Raji (cell line): ENCODE data around the gene VWA7.

Experiments used
- POLR2A ChIP-seq: IDR thresholded peaks from 2 replicates; pipeline ENCODE4 v1.6.1; 2011; ENCODE audit warnings: low read depth, low read length, control low read depth; ENCODE audit not compliant: insufficient read depth

Gene VWA7

DNA sequence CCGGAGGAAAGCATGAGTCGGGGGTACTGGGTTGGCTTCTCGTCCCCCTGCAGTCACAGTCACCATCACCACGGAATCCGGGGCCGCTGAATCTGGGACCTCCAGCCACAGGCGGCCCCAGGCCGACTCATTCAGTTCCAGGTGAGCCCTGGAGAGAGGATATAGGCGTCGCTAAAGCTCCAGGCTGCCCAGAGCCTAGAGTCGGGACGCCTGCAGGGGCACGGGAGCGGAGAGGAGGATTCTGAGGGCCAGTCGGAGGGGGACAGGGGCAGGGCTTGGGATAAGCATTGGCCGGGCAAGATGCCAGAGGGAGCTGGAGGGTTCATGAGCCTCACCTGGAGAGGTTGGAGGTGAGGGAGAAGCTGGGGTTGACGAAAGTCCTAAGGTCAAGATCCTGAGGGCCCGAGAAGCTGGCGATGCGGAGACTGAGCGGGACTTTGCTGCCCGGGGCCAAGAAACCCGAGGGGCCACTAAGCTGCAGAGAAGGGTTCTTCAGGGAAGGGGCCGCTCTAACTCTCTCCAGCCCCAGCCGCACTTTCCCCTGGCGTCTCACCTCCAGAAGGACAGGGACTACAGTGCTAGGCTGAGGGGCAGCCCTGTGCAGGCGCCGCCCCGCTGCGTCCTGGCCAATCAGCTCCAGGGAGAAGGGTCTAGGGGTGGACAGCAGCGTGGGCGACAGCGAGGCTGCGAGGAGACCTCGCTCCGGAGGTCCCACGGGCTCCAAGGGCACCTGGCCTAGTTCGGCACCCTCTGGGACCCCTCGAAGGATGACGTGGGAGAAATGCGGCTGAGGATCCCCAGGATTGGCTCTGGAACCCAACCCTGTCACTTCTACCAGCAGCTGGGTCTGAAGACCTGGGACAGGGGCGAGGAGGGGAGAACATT lies 11.0 kb downstream of the VWA7 start:
- TF ChIP-seq POLR2A: no peak

DNA sequence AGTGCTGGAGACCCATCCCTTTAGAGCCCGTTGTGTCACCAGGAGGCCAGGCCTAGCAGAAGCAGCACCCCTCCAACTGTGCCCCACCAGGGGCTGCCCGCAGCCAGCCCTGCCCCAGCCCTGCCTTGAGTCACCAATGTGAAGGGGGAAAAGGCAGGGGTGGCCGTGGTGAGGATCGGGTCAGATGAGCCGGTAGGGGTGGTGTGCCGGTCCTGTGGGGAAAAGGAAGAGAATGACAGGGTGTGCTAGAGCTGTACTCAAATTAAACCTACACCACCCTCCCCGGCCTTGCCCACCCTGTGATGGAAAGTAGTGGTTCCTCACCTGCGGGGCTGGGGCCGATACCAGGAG lies 11.6 kb downstream of the VWA7 start:
- TF ChIP-seq POLR2A: no peak

- no peak for TF ChIP-seq POLR2A
Observed at GRCh38 chr6:31764198-31764597, 12.9 kb downstream of the VWA7 start.

GRCh38 chr6:31763619-31763940 lies 13.5 kb downstream of the VWA7 start:
- TF ChIP-seq POLR2A: no peak

DNA sequence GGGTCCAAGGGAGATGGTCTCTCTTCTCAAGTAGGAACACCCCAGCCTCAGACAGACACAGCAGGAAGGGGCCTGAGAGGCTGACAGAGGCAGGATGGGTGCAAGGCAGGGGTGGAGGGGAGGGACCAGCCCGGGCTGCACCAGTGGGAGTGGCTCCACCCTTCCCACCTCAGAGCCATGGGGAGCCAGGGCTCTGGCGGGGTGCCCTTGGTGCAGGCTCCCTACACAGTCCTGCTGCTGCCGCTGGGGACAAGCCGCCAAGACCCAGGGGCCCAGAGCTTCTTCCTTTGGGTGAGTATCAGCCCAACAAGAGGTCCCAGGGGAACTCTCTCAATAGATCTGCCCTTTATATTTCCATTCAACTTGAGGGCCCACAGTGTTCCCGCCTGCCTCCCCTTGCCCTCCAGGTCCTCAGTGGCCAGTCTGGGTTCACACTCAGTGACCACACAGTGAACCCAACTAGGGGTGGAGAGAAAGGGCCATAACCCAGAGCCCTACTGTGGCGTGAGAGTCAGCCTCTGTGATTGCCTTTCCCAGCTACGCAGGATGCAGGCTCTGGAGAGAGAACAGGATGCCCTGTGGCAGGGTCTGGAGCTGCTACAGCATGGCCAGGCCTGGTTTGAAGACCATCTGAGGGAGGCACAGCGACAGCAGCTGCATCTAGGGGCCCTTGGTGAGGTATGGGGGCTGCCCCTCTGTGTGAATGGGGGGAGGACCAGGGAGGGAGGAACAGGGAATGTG lies 14.1 kb downstream of the VWA7 start:
- TF ChIP-seq POLR2A: no peak

- TF ChIP-seq POLR2A: no peak
Observed at GRCh38 chr6:31762356-31762755, 14.8 kb downstream of the VWA7 start, which contains the start of gene SAPCD1. Gene SAPCD1, plus strand, starts transcription at chr6:31762656. Its CDS starts 399 bp downstream, at chr6:31763055.

DNA sequence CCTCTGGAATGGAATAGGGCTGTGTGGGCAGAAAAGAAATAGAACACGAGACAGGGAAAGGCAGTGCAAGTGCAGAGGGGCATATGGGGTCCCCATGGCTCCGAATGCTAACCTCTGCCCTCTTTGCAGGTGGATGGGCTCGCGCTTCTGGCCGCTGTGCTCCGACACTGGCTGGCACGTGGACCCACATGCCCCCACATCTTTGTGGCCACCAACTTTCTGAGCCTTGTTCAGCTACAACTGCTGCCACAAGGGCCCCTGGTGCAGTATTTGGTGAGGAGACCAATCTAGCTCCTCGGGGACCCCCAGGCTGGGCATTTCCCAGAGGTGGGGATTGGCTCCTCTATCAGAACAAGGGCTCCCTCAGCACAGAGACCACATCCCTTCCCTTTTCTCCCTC lies 15.8 kb downstream of the VWA7 start:
- TF ChIP-seq POLR2A: no peak

GRCh38 chr6:31760790-31761189 lies 16.3 kb downstream of the VWA7 start:
- TF ChIP-seq POLR2A: no peak

GRCh38 chr6:31758281-31758680 lies 18.8 kb downstream of the VWA7 start:
- no peak for TF ChIP-seq POLR2A

DNA sequence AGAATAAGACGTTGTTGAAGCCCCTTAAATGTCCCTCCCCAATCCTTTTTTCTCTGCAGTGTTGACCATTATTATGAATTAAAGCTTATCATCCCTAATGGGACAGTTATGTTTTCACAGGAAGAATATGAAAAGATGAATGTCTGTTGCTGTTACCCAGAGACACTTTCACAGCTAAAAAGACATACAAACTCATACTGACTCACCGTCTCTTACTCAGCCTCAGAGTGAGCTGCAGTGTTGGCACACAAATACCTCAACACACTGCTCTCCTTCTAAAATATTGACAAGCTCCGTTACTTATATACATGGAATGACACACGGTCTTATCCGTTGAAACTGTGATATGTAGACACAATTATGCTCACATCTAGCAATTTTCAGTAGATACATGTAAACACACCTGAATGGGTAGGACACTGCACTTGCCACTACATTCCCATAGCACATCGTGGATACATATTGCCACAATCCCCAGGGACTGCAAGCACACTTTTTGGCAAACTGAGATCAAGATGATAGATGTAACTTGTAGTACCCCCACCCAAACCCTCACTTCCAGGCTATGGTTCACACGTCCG lies 24.3 kb downstream of the VWA7 start:
- no peak for TF ChIP-seq POLR2A

- no peak for TF ChIP-seq POLR2A
Observed at GRCh38 chr6:31750411-31751022, 26.6 kb downstream of the VWA7 start.

DNA sequence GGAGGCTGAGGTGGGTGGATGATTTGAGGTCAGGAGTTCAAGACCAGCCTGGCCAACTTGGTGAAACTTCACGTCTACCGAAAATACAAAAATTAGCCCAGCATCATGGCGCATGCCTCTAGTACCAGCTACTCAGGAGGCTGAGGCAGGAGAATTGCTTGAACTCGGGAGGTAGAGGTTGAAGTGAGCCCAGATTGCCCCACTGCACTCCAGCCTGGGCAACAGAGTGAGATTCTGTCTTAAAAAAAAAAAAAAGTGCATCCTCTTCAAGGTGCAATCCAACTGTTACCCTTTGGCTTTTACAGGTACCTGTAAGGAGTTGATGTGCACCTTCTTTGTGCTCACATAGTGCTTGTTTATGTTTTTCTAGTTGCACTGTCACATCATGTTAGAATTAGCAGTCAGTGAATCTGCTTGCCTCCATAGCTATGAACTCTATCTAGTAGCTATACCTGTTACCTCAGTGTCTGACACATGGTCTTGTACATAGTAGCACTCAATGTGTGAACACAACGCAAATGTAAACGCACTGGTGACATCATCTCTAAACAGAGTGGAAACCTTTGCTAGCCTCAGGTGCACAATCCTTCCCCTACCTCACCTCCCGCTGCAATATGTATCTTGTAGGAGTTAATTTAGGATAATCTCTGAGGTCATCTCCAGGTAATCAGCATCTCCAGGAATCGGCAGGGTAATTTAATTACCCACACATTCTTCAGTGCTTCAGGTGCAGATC lies 27.7 kb downstream of the VWA7 start:
- TF ChIP-seq POLR2A: no peak

DNA sequence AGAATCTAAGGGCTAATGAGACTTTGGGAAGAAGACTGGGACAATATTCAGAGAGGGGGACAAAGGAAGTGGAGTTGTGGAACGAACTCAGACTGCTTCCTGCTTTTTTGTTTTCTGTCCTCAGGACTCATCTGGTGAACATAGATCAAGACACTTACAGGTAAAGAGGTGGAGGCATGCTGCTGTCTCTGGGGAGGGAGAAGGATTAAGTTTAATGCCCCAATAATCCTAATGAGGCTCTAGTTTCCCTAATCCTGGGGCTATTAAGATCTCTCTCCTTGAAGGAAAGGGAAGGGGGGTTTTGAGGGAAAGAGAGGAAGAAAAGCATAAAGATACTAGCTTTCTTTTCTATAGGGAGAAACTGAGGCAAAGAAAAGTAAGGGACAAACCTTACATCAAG lies 32.7 kb downstream of the VWA7 start:
- no peak for TF ChIP-seq POLR2A

- no peak for TF ChIP-seq POLR2A
Observed at GRCh38 chr6:31742894-31743293, 34.2 kb downstream of the VWA7 start.

DNA sequence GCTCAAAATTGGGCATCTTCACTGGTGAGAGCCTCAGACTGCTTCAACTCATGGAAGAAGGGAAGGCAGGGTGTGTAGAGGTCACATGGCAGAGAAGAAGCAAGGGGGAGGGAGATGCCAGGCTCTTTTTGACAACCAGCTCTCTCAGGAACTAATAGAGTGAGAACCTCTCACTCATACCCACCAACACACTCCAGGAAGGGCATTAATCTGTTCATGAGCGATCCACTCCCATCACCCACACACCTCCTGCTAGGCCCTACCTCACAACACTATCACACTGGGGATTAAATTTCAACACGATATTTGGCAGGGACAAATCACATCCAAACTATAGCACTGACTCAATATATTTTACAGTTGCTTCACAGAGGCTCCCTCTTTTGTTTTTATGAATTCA lies 35.3 kb downstream of the VWA7 start:
- no peak for TF ChIP-seq POLR2A

- no peak for TF ChIP-seq POLR2A
Observed at GRCh38 chr6:31740397-31741223, 36.5 kb downstream of the VWA7 start.
